ENCODE data around the gene TNNT3.
"Not testable (repeated sequence)": the region's sequence is repeated elsewhere in the genome, so short reads cannot be mapped to it uniquely, and the experiment has no call there.

TNNT3 gene

GRCh38 chr11:1919391-1920127 lies at the start of gene TNNT3:
Gene TNNT3 (plus strand): TSS chr11:1919703. CDS start chr11:1922875, 3,172 bp downstream.
- no peak for DNase-seq

- no peak for DNase-seq
Observed at GRCh38 chr11:1870326-1870696, 49.2 kb upstream of the TNNT3 start.

GRCh38 chr11:1870721-1871466 lies 48.6 kb upstream of the TNNT3 start:
- DNase-seq: peak; percentile 39 to 58

- DNase-seq: no peak
Observed at GRCh38 chr11:1871531-1871930, 48.0 kb upstream of the TNNT3 start.

GRCh38 chr11:1872267-1872985 lies 47.1 kb upstream of the TNNT3 start:
- DNase-seq: no peak

GRCh38 chr11:1873048-1873812 lies 46.3 kb upstream of the TNNT3 start:
- DNase-seq: no peak

- DNase-seq: not testable (repeated sequence)
Observed at GRCh38 chr11:1873813-1874150, 45.7 kb upstream of the TNNT3 start.

GRCh38 chr11:1874441-1875092 lies 44.9 kb upstream of the TNNT3 start:
- not testable (repeated sequence) for DNase-seq

- DNase-seq: no peak
Observed at GRCh38 chr11:1875093-1875850, 44.2 kb upstream of the TNNT3 start.

- DNase-seq: not testable (repeated sequence)
Observed at GRCh38 chr11:1875851-1876301, 43.6 kb upstream of the TNNT3 start.

GRCh38 chr11:1876361-1877063 lies 43.0 kb upstream of the TNNT3 start:
- no peak for DNase-seq

- DNase-seq: no peak
Observed at GRCh38 chr11:1877211-1878136, 42.0 kb upstream of the TNNT3 start.

- DNase-seq: no peak
Observed at GRCh38 chr11:1878137-1879031, 41.1 kb upstream of the TNNT3 start.

- DNase-seq: no peak
Observed at GRCh38 chr11:1879342-1879940, 40.1 kb upstream of the TNNT3 start.

GRCh38 chr11:1879941-1880720 lies 39.4 kb upstream of the TNNT3 start:
- no peak for DNase-seq

- no peak for DNase-seq
Observed at GRCh38 chr11:1880746-1881441, 38.6 kb upstream of the TNNT3 start.
